ENCODE measurements around the gene CELF6.

Gene CELF6

DNA sequence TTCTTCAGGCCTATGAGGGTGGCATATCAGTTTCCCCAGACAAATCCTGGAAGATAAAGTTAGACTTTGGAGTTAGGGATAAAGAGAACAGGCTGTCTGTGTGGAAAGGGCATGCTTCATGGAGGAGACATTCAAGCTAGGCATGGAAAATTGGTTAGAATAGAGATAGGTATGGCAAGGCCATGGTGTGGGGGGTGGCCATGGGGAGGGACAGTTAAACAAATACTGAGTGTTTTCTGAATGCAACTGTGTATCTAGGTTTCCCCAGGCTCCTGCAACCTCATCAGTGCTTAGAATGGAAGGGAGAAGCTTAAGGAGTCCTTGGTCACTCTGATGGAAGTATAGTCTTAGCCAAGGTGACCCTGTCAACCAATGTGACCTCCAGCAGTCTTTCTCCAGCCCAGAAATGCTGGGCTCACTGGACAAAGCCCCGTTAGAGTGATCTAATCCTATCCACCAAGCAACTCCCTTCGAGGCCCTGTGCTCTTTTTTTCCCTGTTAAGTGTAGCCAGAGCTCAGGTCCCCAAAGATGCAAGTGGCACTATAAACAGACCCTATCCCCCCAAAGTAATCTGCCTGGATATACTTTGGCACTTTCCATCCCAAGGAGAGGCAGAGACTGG lies 83.5 kb downstream of the CELF6 start:
- in situ Hi-C loops (cut with HindIII; ENCODE audit: low pct_ligation_motif_present, low pct_unique_long_range_greater_than_20kb, low sequenced_read_pairs): no loop called here

DNA sequence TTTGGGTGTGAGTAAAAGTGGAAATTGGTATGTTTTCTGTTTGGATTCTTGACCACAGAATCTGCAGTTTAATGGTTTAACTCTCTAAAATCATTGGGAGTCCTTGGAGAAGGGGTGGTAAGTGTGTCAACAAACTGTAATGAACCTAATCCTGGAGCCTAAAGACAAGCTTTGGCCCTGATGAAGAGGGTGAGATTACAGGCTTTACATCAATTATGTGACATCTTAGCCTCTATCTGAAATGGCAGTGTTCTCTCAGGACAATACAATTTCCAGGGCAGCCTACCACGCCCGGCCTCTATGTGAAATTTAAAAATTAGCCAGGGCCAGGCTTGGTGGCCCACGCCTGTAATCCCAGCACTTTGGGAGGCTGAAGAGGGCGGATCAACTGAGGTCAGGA lies 84.7 kb downstream of the CELF6 start:
- no peak for DNase-seq
- in situ Hi-C loops (cut with HindIII; ENCODE audit: low pct_ligation_motif_present, low pct_unique_long_range_greater_than_20kb, low sequenced_read_pairs): no loop called here

More for the DNA sequence above, 83.5 kb downstream of the CELF6 start:
- no peak for DNase-seq

All from ACHN (cell line).